ENCODE results near the gene TINCR.
"Not testable (repeated sequence)": the region's sequence is repeated elsewhere in the genome, so short reads cannot be mapped to it uniquely, and the experiment has no call there.

TINCR gene

GRCh38 chr19:5567360-5567969 is at the start of gene TINCR:
TSS of gene TINCR (minus strand) at chr19:5567953.
- H3K4me3 ChIP-seq (ENCODE audit: low read length) = no peak within 1 kb of the TSS
- TF ChIP-seq CTCF (conservative IDR thresholded peaks at IDR 0.05; ENCODE audit: low read length) = no peak; the same call in 1 of the 2 replicates
- DNase-seq (ENCODE audit: low read depth) = no peak

GRCh38 chr19:5617080-5617479 is 49.3 kb upstream of the TINCR start:
- DNase-seq (ENCODE audit: low read depth) = no peak
- TF ChIP-seq CTCF (conservative IDR thresholded peaks at IDR 0.05; ENCODE audit: low read length) = no peak
- H3K4me3 ChIP-seq (ENCODE audit: low read length) = no peak overlapping the region

- TF ChIP-seq CTCF (conservative IDR thresholded peaks at IDR 0.05; ENCODE audit: low read length) = no peak
- no peak for DNase-seq (ENCODE audit: low read depth)
- no peak overlapping the region for H3K4me3 ChIP-seq (ENCODE audit: low read length)
Measured at GRCh38 chr19:5615756-5616327, 48.1 kb upstream of the TINCR start.

DNA sequence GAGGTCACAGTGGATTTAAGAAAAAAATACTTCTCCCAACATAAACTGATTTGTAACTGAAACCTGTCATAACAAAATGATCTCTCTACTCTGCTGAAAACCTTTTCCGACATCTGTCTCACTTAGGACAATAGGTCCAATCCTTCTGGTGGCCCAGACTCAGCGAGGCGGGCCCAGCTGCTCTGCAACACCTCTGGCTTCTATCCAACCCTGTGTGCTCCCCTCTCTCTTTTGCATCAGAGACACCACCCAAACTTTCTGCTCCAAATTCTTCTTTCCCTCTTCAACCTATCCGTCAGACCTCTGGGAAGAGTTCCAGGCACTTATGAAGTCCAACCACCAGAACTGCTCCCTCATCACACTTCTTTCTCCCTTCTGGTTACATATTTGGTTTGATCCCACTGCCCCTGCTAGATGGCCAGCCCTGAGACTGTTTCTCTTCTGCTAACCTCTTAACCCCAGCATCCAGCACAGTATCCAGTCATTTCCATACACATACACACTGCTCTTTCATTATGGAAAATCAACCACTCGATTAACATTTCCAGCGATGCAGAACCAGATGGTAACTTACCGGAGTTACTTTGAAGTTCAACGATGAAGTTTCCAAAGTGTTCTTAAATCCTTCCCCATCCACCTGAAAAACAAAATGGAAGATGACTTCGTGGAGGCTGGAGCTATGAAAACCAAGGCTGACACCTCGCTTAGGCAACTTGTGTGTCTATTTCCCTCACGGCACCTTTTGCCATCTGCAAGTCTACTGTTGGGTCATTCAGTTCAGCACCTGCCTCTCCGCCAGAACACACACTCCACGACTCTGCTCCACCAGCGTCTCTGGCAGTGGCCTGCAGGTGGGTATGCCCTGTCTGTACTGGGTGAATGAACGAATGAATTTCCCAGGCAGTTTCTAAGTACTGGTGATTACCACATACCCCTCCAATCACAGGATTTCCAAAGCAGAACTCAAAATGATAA is 45.4 kb upstream of the TINCR start:
- no peak overlapping the region for H3K4me3 ChIP-seq (ENCODE audit: low read length)
- TF ChIP-seq CTCF (conservative IDR thresholded peaks at IDR 0.05; ENCODE audit: low read length) = no peak
- no peak for DNase-seq (ENCODE audit: low read depth)

- no peak for TF ChIP-seq CTCF (conservative IDR thresholded peaks at IDR 0.05; ENCODE audit: low read length)
- no peak overlapping the region for H3K4me3 ChIP-seq (ENCODE audit: low read length)
- DNase-seq (ENCODE audit: low read depth) = no peak
Measured at GRCh38 chr19:5609881-5610448, 42.2 kb upstream of the TINCR start.

- not testable (repeated sequence) for H3K4me3 ChIP-seq (ENCODE audit: low read length); DNase-seq (ENCODE audit: low read depth)
Measured at GRCh38 chr19:5608766-5609165, 41.0 kb upstream of the TINCR start.

DNA sequence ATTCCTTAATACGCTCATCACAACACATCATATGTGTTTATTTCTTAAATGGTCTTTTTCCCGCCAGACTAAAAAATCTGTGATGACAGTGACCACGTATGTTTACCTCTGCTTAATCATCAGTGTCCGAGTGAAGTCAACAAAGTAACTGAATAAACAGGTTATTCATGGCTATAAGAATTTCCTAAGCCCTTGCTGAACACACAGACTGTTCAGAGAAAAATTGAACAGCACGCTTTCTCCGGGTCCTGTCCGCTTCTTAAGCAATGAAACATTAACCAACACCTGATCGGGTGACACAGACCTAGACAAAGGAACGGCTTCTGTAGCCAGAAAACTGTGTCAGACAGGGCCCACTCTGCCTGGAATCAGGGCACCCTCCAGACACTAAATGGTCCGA is 40.5 kb upstream of the TINCR start:
- DNase-seq (ENCODE audit: low read depth) = no peak
- TF ChIP-seq CTCF (conservative IDR thresholded peaks at IDR 0.05; ENCODE audit: low read length) = no peak
- H3K4me3 ChIP-seq (ENCODE audit: low read length) = no peak overlapping the region

All from AG10803 (cell line).